A549 (cell line): ENCODE measurements around the gene ACTR6. TPM values are rescaled to one million over a fixed set of nuclear protein-coding genes. Genes with fewer than 3 reads are reported as not detected.
"Not testable (repeated sequence)": the region's sequence is repeated elsewhere in the genome, so short reads cannot be mapped to it uniquely, and the experiment has no call there.

Source experiments
- ATAC-seq, 2 experiments: fragments of 200-7000 bp in 1 of 2; fragments of >200 bp in 1 of 2; cut with Nextera tagmentation in 1 of 2; cut with Tn5 transposase in 1 of 2; 3 replicates each; pipeline versions ENCODE4 v1.8.0 to v1.9.1; 2018 to 2020; ENCODE audit warnings: mild to moderate bottlenecking in 1 of 2, moderate library complexity in 1 of 2
- CTCF ChIA-PET: fragments of 300-600 bp; sonication (Branson Sonifier 250); formaldehyde crosslinking; extraction: SDS; loops from one replicate; lab custom pipeline; 2021; ENCODE audit warnings: antibody characterized with exemption, inconsistent platforms; lab: Yijun Ruan, JAX
- POLR2A ChIA-PET: fragments of 350-600 bp; formaldehyde crosslinking; extraction: SDS; loops from one replicate; lab custom pipeline; 2021; ENCODE audit warnings: antibody characterized with exemption, inconsistent platforms; lab: Yijun Ruan, JAX
- DNase-seq, 2 experiments: peaks; one replicate each; pipeline versions ENCODE4 v3.0.0 to v3.0.0-alpha.2; 2011 to 2016; ENCODE audit warnings: low read depth in 1 of 2, low spot score in 1 of 2
- FAIRE-seq: peaks from 2 replicates; lab custom pipeline; 2011; peaks lifted over from hg19 to GRCh38; lab: Jason Lieb, UNC
- H3K27ac ChIP-seq, 2 experiments: fragments of >200 bp; sonication (Bioruptor Twin); formaldehyde crosslinking; 3 replicates each; pipeline ENCODE4 v1.5.1; 2016 to 2017
- H3K4me1 ChIP-seq: fragments of >200 bp; sonication (Bioruptor Twin); formaldehyde crosslinking; 3 replicates; pipeline ENCODE4 v1.6.1; 2016
- H3K4me2 ChIP-seq: fragments of >200 bp; sonication (Bioruptor Twin); formaldehyde crosslinking; 3 replicates; pipeline ENCODE4 v1.6.1; 2016
- H3K4me3 ChIP-seq: fragments of >200 bp; sonication (Bioruptor Twin); formaldehyde crosslinking; 3 replicates; pipeline ENCODE4 v1.5.1; 2016
- H3K9me3 ChIP-seq: fragments of >200 bp; sonication (Bioruptor Twin); formaldehyde crosslinking; 3 replicates; pipeline ENCODE4 v1.6.1; 2016
- CBX2 ChIP-seq: fragments of 200-600 bp; sonication (generic); IDR thresholded peaks from 2 replicates; pipeline ENCODE4 v1.6.1; 2016; ENCODE audit warnings: low read depth, mild to moderate bottlenecking, borderline replicate concordance
- CBX8 ChIP-seq: fragments of 200-600 bp; sonication (generic); IDR thresholded peaks from 2 replicates; pipeline ENCODE4 v1.6.1; 2016
- CTCF ChIP-seq: fragments of >200 bp; sonication (Bioruptor Twin); formaldehyde crosslinking; IDR thresholded peaks from 3 replicates; pipeline ENCODE4 v1.5.1; 2016
- EHF ChIP-seq: fragments of 250-450 bp; sonication (Bioruptor Pico); IDR thresholded peaks from 2 replicates; pipeline ENCODE4 v1.5.0; 2020; ENCODE audit warnings: mild to moderate bottlenecking
- FOSB ChIP-seq: fragments of 250-450 bp; sonication (Bioruptor Pico); IDR thresholded peaks from 2 replicates; pipeline ENCODE4 v1.5.0; 2020; ENCODE audit warnings: mild to moderate bottlenecking, moderate library complexity
- GATA3 ChIP-seq: IDR thresholded peaks from 2 replicates; pipeline ENCODE4 v1.6.1; 2012; ENCODE audit warnings: borderline replicate concordance
- HDAC2 ChIP-seq: fragments of 200-600 bp; sonication (generic); IDR thresholded peaks from 2 replicates; pipeline ENCODE4 v1.6.1; 2016
- HOXA7 ChIP-seq: fragments of 250-450 bp; sonication (Bioruptor Pico); IDR thresholded peaks from 2 replicates; pipeline ENCODE4 v1.5.0; 2020; ENCODE audit warnings: mild to moderate bottlenecking, moderate library complexity
- PBX3 ChIP-seq: IDR thresholded peaks from 2 replicates; pipeline ENCODE4 v1.6.1; 2012
- POLR2AphosphoS2 ChIP-seq: conservative IDR thresholded peaks from 2 replicates; pipeline ENCODE4 v1.6.1; 2012; ENCODE audit warnings: low read length, improper control_type of control experiment, inconsistent platforms
- RAD21 ChIP-seq, 2 experiments: fragments of >200 bp in 1 of 2; sonication (Bioruptor Twin) in 1 of 2; formaldehyde crosslinking in 1 of 2; IDR thresholded peaks in 1 of 2; conservative IDR thresholded peaks in 1 of 2; 2 replicates in 1 of 2; 3 replicates in 1 of 2; pipeline ENCODE4 v1.6.1; 2012 to 2018; ENCODE audit warnings: inconsistent platforms in 1 of 2
- RNF2 ChIP-seq: fragments of 200-600 bp; sonication (generic); IDR thresholded peaks from 2 replicates; pipeline ENCODE4 v1.6.1; 2016; ENCODE audit warnings: low read depth, mild to moderate bottlenecking, antibody characterized with exemption, moderate library complexity, borderline replicate concordance
- SMC3 ChIP-seq: fragments of >200 bp; sonication (Bioruptor Twin); formaldehyde crosslinking; IDR thresholded peaks from 3 replicates; pipeline ENCODE4 v1.6.1; 2018; ENCODE audit warnings: inconsistent platforms
- TP53 ChIP-seq: fragments of 250-450 bp; sonication (Bioruptor Pico); IDR thresholded peaks from 2 replicates; pipeline ENCODE4 v1.5.0; 2021; ENCODE audit warnings: mild to moderate bottlenecking, moderate library complexity
- ZC3H11A ChIP-seq: fragments of 450-650 bp; IDR thresholded peaks from 2 replicates; pipeline ENCODE4 v1.6.1; 2014; ENCODE audit warnings: antibody characterized with exemption, mild to moderate bottlenecking
- ZSCAN20 ChIP-seq: fragments of 250-450 bp; sonication (Bioruptor Pico); IDR thresholded peaks from 2 replicates; pipeline ENCODE4 v1.8.0; 2022; ENCODE audit warnings: mild to moderate bottlenecking, moderate library complexity
- WGBS: methylation state at CpG from one replicate; pipeline ENCODE4 v1.1.6; 2017; ENCODE audit errors: missing lambda C conversion rate; 5-methylcytosine and 5-hydroxymethylcytosine counted together
- polyA plus RNA-seq, 4 experiments: library from polyadenylated mRNA; depleted of rRNA in 3 of 4; stranded (reverse); fragments of >200 nt; fragmentation: RNase III in 1 of 4; extraction: RNeasy Plus Mini Kit Qiagen cat#74134 plus additional on column Dnase treatment in 1 of 4; gene quantifications; 2 replicates in 3 of 4; 3 replicates in 1 of 4; pipeline ENCODE4 v1.2.3, GENCODE V29; 2011 to 2017
- TF ChIP-seq, protein P1 (sequence below): fragments of 250-450 bp; sonication (Bioruptor Pico); IDR thresholded peaks from 2 replicates; pipeline ENCODE4 v1.5.0; 2021; ENCODE audit warnings: mild to moderate bottlenecking, moderate library complexity, borderline replicate concordance

The ACTR6 gene
- polyA plus RNA-seq, 2 of the 4 experiments (the other 2 are of a cell fraction): 37.0 to 50.1 TPM

DNA sequence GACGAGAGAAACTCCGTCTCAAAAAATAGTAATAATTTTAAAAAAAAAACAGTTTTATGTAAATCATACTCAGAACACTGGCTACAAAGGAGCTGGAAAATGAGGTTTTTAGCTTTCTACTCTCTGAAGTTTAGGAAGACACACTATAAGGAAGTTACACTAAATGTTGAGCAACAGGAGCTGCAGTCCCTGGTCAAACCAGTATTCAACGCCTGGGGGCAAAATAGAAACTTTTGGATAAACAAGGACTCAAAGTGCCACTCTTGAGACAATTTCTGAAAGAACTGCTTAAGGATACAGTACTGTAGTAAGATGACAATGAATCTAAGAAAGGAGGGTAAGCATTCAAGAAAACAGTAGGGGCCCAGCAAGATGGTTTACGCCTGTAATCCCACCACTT, 29.3 kb downstream of the ACTR6 start (continued):
- TF ChIP-seq CBX2 (no peak), GATA3 (no peak), SMC3 (no peak), HOXA7 (CRISPR knock-in tag) (no peak)
- TF ChIP-seq, protein P1, sequence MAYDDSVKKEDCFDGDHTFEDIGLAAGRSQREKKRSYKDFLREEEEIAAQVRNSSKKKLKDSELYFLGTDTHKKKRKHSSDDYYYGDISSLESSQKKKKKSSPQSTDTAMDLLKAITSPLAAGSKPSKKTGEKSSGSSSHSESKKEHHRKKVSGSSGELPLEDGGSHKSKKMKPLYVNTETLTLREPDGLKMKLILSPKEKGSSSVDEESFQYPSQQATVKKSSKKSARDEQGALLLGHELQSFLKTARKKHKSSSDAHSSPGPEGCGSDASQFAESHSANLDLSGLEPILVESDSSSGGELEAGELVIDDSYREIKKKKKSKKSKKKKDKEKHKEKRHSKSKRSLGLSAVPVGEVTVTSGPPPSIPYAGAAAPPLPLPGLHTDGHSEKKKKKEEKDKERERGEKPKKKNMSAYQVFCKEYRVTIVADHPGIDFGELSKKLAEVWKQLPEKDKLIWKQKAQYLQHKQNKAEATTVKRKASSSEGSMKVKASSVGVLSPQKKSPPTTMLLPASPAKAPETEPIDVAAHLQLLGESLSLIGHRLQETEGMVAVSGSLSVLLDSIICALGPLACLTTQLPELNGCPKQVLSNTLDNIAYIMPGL (CRISPR knock-in tag): no peak

DNA sequence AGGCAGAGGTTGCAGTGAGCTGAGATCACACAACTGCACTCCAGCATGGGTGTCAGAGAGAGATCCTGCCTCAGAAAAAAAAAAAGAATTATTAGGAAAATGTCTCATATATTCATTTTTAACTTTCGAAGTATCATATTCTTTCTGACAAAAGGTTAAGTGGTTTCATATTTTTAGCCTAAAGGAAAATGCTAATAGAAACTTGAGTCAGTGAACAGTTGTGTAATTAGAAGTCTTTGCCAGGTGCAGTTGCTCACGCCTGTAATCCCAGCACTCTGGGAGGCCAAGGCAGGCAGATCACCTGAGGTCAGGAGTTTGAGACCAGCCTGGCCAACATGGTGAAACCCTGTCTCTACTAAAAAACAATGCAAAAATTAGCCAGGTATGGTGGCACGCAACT, 31.3 kb downstream of the ACTR6 start:
- DNase-seq, H3K4me3 ChIP-seq, ATAC-seq, FAIRE-seq, H3K9me3 ChIP-seq, H3K4me1 ChIP-seq, H3K27ac ChIP-seq, H3K4me2 ChIP-seq: not testable (repeated sequence)
- ChIA-PET CTCF (interaction anchor here (0.7 to 1.5 kb wide), 5 partner anchors 9 to 1188 kb away, joined by 3 to 4 read pairs (median 3); no protein-coding TSS in a partner anchor), POLR2A (interaction anchor here (0.7 to 1.0 kb wide), 2 partner anchors 35 to 453 kb away, joined by 3 read pairs; partner anchors contain the start of genes DEPDC4 and SCYL2)
- 87% methylated on average over 3 of the region's 3 CpGs for WGBS

- H3K9me3 ChIP-seq: no peaks in the 10 kb centered on the region
- no peak overlapping the region for H3K27ac ChIP-seq
- ChIA-PET CTCF (interaction anchor here (0.6 to 3.0 kb wide), 18 partner anchors 9 to 500 kb away, joined by 3 to 16 read pairs (median 3); no protein-coding TSS in a partner anchor), POLR2A (no interaction called here)
- WGBS: 28% methylated on average over 3 of the region's 3 CpGs
- H3K4me2 ChIP-seq: peak overlapping the region; percentile 44
- no peak for DNase-seq
- H3K4me3 ChIP-seq: no peak overlapping the region
- ATAC-seq: peak; percentile 61 to 66
- no peak for FAIRE-seq
- TF ChIP-seq HDAC2: no peak
- H3K4me1 ChIP-seq: peaks cover 6% of the 10 kb centered on the region; the same call in 2 of the 3 replicates
Observed at GRCh38 chr12:100234166-100234565, 33.6 kb downstream of the ACTR6 start.

- H3K4me2 ChIP-seq: peak overlapping the region; percentile 44
- DNase-seq (peak; percentile 18 to 59), FAIRE-seq (no peak), ATAC-seq (peak; percentile 68 to 86)
- 29% methylated on average over 7 of the region's 7 CpGs for WGBS
- POLR2A ChIA-PET: interaction anchor here (0.8 kb wide), 1 partner anchor 32 kb away, joined by 3 read pairs; the partner anchor contains the start of genes DEPDC4 and SCYL2
- no peak overlapping the region for H3K4me3 ChIP-seq
- H3K27ac ChIP-seq: no peak overlapping the region
- TF ChIP-seq FOSB (CRISPR knock-in tag) (no peak), CTCF (peak; percentile 85), RAD21 (conservative IDR thresholded peaks at IDR 0.05 in 1 of 2, IDR thresholded peaks at IDR 0.05 in 1 of 2) (peak; percentile 82 to 92), SMC3 (peak; percentile 72)
- H3K9me3 ChIP-seq: no peaks in the 10 kb centered on the region
- CTCF ChIA-PET: interaction anchor here (0.5 to 3.0 kb wide), 24 partner anchors 9 to 816 kb away, joined by 3 to 16 read pairs (median 3); partner anchors contain the start of genes DEPDC4 and SCYL2
- peaks cover 6% of the 10 kb centered on the region; the same call in 2 of the 3 replicates for H3K4me1 ChIP-seq
Observed at GRCh38 chr12:100234591-100235304, 34.1 kb downstream of the ACTR6 start.

DNA sequence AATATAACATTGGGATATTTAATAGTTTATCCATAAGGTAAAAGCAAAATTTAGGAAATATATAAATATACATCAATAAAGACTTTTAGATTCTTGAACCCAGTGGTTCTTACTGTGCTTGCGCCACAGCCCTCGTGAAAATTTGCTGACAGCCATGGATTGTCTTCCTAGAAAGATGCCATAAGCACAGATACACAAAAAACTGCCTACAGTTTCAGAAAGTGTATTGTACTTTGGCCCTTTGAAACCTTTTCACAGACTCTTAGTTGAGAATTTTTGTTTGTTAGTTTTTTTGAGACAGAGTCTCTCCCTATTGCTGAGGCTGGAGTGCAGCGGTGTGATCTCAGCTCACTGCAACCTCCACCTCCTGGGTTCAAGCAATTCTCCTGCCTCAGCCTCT, 38.2 kb downstream of the ACTR6 start:
- peaks cover 6% of the 10 kb centered on the region; the same call in 2 of the 3 replicates for H3K4me1 ChIP-seq
- H3K9me3 ChIP-seq: no peaks in the 10 kb centered on the region
- TF ChIP-seq POLR2AphosphoS2 (no peak), CBX8 (no peak), EHF (CRISPR knock-in tag) (no peak), TP53 (CRISPR knock-in tag) (no peak), ZSCAN20 (CRISPR knock-in tag) (no peak), RNF2 (no peak), PBX3 (no peak), ZC3H11A (no peak)
- no peak overlapping the region for H3K4me2 ChIP-seq
- no peak for FAIRE-seq
- no peak overlapping the region for H3K27ac ChIP-seq
- ChIA-PET POLR2A (no interaction called here), CTCF (interaction anchor here (1.4 kb wide), 1 partner anchor 28 kb away, joined by 5 read pairs; the partner anchor contains the start of genes DEPDC4 and SCYL2)
- no peak overlapping the region for H3K4me3 ChIP-seq
- WGBS: 92% methylated on average over 3 of the region's 3 CpGs
- no peak for DNase-seq
- ATAC-seq: no peak
